Measurements from ENCODE around the gene CMTM4. TPM values are rescaled to one million over a fixed set of nuclear protein-coding genes. Genes with fewer than 3 reads are reported as not detected.
A peak's percentile ranks its signal among the peaks of the same experiment; 100 is the strongest.
"Not testable (repeated sequence)": the region's sequence is repeated elsewhere in the genome, so short reads cannot be mapped to it uniquely, and the experiment has no call there.

The CMTM4 gene
- total RNA-seq, 4 donors from 2014 or later, result 24.0 to 55.1 (median 36.4) TPM

- H3K36me3 ChIP-seq, result no peaks in the 10 kb centered on the region
- no peak overlapping the region for H3K4me3 ChIP-seq
- peaks cover 12% of the 10 kb centered on the region for H3K4me1 ChIP-seq
- H3K27me3 ChIP-seq, result no peaks in the 10 kb centered on the region
- 73% methylated on average over 7 of the region's 7 CpGs for WGBS
- TF ChIP-seq EP300 (IDR thresholded peaks at IDR 0.05), result no peak
- TF ChIP-seq CTCF (IDR thresholded peaks at IDR 0.05), result no peak
- TF ChIP-seq POLR2AphosphoS5 (IDR thresholded peaks at IDR 0.05), result no peak
- no peak for TF ChIP-seq POLR2A (IDR thresholded peaks at IDR 0.05)
- H3K27ac ChIP-seq, result no peak overlapping the region
- DNase-seq (ENCODE audit: low spot score in 2 of 2), result peak in 1 of 2 donors; percentile 3
- no peaks in the 10 kb centered on the region for H3K9me3 ChIP-seq
Observed at GRCh38 chr16:66690106-66690847, 6.3 kb downstream of the CMTM4 start.

GRCh38 chr16:66689282-66689681 is 7.3 kb downstream of the CMTM4 start:
- no peak for TF ChIP-seq POLR2AphosphoS5 (IDR thresholded peaks at IDR 0.05)
- Histone ChIP-seq H3K27ac (no peak overlapping the region), H3K4me3 (no peak overlapping the region), H3K4me1 (peaks cover 3% of the 10 kb centered on the region), H3K27me3 (no peaks in the 10 kb centered on the region), H3K9me3 (no peaks in the 10 kb centered on the region), H3K36me3 (no peaks in the 10 kb centered on the region)
- peak in 1 of 2 donors; percentile 11 for DNase-seq (ENCODE audit: low spot score in 2 of 2)
- WGBS, result 92% methylated on average over 6 of the region's 6 CpGs

- no peak overlapping the region for H3K27ac ChIP-seq
- no peaks in the 10 kb centered on the region for H3K36me3 ChIP-seq
- H3K9me3 ChIP-seq, result no peaks in the 10 kb centered on the region
- H3K27me3 ChIP-seq, result no peaks in the 10 kb centered on the region
- TF ChIP-seq CTCF (IDR thresholded peaks at IDR 0.05), result no peak
- TF ChIP-seq POLR2AphosphoS5 (IDR thresholded peaks at IDR 0.05), result no peak
- TF ChIP-seq EP300 (IDR thresholded peaks at IDR 0.05), result no peak
- TF ChIP-seq POLR2A (IDR thresholded peaks at IDR 0.05), result no peak
- H3K4me3 ChIP-seq, result no peak overlapping the region
- 92% methylated on average over 9 of the region's 9 CpGs for WGBS
- no peak for DNase-seq (ENCODE audit: low spot score in 2 of 2)
- peaks cover 3% of the 10 kb centered on the region for H3K4me1 ChIP-seq
Observed at GRCh38 chr16:66687906-66688625, 8.5 kb downstream of the CMTM4 start.

GRCh38 chr16:66685501-66686115 is 10.9 kb downstream of the CMTM4 start:
- not testable (repeated sequence) for H3K9me3 ChIP-seq; H3K36me3 ChIP-seq; DNase-seq (ENCODE audit: low spot score in 2 of 2); H3K27me3 ChIP-seq; H3K4me3 ChIP-seq; H3K4me1 ChIP-seq; H3K27ac ChIP-seq
- 94% methylated on average over 14 of the region's 14 CpGs for WGBS

- Histone ChIP-seq H3K9me3 (no peaks in the 10 kb centered on the region), H3K36me3 (no peaks in the 10 kb centered on the region), H3K4me3 (no peak overlapping the region), H3K4me1 (no peaks in the 10 kb centered on the region), H3K27ac (no peak overlapping the region), H3K27me3 (no peaks in the 10 kb centered on the region)
- TF ChIP-seq POLR2A (IDR thresholded peaks at IDR 0.05), result no peak
- TF ChIP-seq EP300 (IDR thresholded peaks at IDR 0.05), result no peak
- no peak for DNase-seq (ENCODE audit: low spot score in 2 of 2)
- 61% methylated on average over 1 of the region's 1 CpG for WGBS
Observed at GRCh38 chr16:66682271-66682670, 14.3 kb downstream of the CMTM4 start.

- TF ChIP-seq POLR2A (IDR thresholded peaks at IDR 0.05) (no peak), EP300 (IDR thresholded peaks at IDR 0.05) (no peak), CTCF (IDR thresholded peaks at IDR 0.05) (no peak), POLR2AphosphoS5 (IDR thresholded peaks at IDR 0.05) (no peak)
- Histone ChIP-seq H3K4me1 (no peaks in the 10 kb centered on the region), H3K4me3 (no peak overlapping the region), H3K27ac (no peak overlapping the region), H3K27me3 (no peaks in the 10 kb centered on the region), H3K36me3 (no peaks in the 10 kb centered on the region), H3K9me3 (no peaks in the 10 kb centered on the region)
- 84% methylated on average over 4 of the region's 4 CpGs for WGBS
- peak in 1 of 2 donors; percentile 18 for DNase-seq (ENCODE audit: low spot score in 2 of 2)
Observed at GRCh38 chr16:66681676-66682075, 14.9 kb downstream of the CMTM4 start.

Data from suprapubic skin (tissue), 4 donors.